Frontal cortex (tissue), 4 donors: ENCODE data around the gene GMDS. TPM values are rescaled to one million over a fixed set of nuclear protein-coding genes. Genes with fewer than 3 reads are reported as not detected.
A peak's percentile ranks its signal among the peaks of the same experiment; 100 is the strongest.

Experiments used
- DNase-seq, 2 donors: peaks; one replicate each; pipeline ENCODE4 v3.0.0; 2012; ENCODE audit warnings: low spot score in 2 of 2
- FAIRE-seq: peaks from 2 replicates; lab custom pipeline; 2012; peaks lifted over from hg19 to GRCh38; lab: Jason Lieb, UNC
- total RNA-seq: library from RNA; depleted of rRNA; stranded (reverse); fragments of >200 nt; gene quantifications from one replicate; pipeline ENCODE4 v1.2.3, GENCODE V29; 2014
- donor health status: control.
- donor health status: control.
- donor health status: control.

The GMDS gene
- total RNA-seq, 1 donor from 2014 or later, result 5.3 TPM

DNA sequence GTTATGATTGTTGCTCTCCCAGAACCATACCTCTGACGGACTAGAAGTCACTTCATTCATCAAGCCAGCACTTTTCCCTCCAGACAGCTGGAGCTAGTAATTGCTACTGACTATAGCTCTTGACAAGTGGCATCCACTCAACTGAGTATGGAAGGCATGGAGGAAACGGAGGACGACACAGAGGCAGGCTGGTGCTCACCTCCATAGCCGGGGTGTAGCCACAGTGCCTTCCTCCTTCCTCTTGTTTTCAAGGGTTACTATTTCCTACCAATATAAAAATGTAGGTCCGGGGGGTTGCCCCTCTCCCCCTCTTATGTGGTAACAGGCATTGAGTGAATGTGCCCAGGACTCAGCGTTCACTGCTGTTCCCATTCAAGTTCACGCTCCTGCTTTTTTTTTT lies 659.1 kb downstream of the GMDS start:
- no peak for DNase-seq
- FAIRE-seq, result no peak

DNA sequence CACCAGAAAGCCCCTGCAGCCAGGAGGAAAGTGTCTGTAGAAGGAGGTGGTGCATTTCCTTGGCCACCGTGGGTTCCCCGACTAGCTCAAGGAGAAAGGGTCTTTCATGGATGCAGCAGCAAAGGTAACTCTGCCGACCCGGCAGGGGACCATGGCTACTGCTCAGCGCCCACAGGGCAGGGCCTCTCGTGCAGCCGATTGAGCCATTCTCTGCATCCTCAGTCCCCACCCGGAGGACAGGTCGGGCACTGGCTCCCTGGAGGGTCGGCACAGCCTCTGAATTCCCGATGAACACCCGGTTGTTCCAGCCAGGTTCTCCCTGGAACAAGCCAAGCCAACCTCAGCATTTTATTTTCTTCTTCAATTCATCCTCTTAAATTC lies 659.7 kb downstream of the GMDS start:
- DNase-seq (no peak), FAIRE-seq (no peak)

GRCh38 chr6:1584996-1585668 lies 660.3 kb downstream of the GMDS start:
- DNase-seq, result no peak
- FAIRE-seq, result no peak

- DNase-seq (no peak), FAIRE-seq (no peak)
These were observed 661.3 kb downstream of the GMDS start for GRCh38 chr6:1584146-1584545.

DNA sequence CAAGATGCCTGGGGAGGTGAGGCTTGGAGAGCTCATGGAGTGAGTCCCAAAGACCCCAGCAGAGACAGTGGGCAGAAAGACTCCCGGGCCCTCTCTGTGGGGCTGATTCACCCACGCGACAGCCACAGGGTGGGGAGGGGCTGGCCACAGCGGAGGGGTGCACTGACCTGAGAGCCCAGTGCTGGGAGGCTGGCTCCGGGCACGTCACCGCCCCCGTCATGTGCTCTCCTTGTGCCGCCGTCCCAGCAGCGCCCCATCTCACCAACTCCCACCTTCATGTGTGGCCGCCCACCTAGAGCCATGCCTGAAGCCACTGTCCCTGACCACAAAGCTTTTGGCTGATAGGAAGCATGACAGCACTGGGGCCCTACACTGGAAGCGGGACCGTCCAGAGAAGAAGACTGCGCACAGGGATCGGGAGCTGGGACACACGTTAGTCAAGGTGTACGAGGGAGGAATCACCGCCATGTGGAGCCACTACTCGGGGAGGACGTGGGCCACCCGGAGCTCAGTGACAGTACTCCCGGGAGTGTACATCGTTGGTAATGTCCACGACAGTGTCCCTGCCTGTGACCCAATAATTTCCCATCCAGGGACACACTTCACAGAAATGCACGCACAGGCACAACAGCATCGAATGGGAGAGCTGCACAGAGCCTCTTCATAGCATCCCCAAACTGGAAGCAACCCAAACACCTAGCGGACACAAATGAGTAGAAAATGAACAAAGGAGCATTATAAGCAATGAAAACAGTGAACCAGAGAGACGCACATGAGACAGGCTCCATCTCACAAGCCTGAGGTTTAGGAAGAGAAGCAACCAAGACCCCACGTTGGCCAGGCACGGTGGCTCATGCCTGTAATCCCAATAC lies 664.0 kb downstream of the GMDS start:
- FAIRE-seq (no peak), DNase-seq (no peak)

- FAIRE-seq (no peak), DNase-seq (no peak)
These were observed 664.8 kb downstream of the GMDS start for GRCh38 chr6:1580585-1580984.

DNA sequence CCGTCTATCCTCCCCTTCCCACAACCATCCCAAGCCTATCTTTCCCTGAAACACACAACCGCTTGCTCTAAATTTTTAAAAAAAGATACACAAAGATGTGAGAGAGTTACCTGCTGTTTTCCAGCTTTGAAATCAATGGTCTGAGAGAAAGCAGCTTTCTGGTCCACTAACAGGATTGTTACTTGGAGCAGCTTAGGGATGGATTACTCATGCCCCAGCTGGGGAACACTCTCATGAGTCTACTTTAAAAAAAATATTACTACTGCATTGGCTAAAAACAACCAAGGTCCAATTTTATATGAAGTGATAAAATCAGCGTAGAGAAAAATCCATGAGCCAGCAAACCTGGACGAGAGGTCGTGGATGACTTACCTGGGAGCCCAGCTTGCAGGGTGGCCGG lies 665.3 kb downstream of the GMDS start:
- FAIRE-seq (no peak), DNase-seq (no peak)

- DNase-seq, result no peak
- no peak for FAIRE-seq
These were observed 666.3 kb downstream of the GMDS start for GRCh38 chr6:1579096-1579495.

DNA sequence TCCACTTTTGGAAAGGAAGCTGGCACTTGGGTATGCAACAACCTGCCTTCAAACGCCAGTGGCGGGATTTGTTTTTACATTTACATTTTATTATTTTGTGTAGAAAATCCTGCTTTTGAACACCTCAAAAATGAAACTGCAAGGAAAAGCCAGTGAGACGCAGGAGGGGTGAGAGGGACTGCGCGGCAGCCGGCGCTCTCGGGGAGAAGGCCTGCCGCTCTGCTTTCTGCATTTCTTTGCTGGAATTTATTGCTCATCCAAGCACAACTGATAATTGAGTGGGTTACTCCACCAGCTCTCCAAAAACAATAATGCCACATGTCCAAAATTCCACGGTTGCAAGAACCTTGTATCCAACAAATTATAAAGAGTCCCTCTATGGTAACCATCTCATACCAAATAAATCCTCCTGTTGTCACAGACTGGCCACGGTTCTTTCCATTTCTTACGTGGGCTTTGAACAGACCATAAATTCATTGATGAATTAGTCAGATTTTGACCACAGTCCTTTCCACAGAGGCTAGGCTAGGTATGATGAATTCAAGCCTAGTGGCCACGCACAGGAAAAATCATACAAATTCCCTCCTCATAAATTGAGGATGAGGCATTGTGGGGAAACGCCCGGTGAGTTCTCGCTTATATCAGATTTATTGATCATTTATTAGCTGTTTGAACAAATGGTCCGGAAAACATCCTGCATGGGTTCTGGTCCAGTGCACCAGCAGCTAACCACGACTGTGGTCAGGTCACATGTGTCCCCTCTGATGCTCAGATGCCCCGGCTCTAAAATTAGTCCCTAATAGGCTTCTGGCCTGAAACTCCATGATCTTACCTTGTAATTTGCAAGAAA lies 667.3 kb downstream of the GMDS start:
- DNase-seq (no peak), FAIRE-seq (no peak)

GRCh38 chr6:1577146-1577680 lies 668.2 kb downstream of the GMDS start:
- FAIRE-seq (no peak), DNase-seq (no peak)

DNA sequence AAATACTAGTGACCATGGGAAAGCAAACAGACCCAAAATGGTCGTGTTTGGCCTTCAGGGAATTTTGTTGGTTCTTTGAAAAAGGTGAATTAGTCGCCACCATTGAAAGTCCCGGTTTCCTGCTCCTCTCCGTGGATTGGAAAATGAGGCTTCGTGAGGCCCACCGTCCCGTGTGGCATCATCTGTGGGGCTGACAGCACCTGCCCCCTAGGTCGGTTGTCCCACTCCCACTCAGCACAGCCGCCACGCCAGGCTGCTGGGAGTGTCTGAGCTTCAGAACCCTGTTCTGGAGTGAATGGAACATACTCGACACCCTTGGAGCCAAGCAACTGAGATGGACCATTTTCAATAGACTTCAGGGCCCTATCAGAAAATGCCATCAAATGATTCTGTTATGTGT lies 668.7 kb downstream of the GMDS start:
- DNase-seq, result no peak
- FAIRE-seq, result no peak

- no peak for DNase-seq
- FAIRE-seq, result no peak
These were observed 669.2 kb downstream of the GMDS start for GRCh38 chr6:1576166-1576565.

DNA sequence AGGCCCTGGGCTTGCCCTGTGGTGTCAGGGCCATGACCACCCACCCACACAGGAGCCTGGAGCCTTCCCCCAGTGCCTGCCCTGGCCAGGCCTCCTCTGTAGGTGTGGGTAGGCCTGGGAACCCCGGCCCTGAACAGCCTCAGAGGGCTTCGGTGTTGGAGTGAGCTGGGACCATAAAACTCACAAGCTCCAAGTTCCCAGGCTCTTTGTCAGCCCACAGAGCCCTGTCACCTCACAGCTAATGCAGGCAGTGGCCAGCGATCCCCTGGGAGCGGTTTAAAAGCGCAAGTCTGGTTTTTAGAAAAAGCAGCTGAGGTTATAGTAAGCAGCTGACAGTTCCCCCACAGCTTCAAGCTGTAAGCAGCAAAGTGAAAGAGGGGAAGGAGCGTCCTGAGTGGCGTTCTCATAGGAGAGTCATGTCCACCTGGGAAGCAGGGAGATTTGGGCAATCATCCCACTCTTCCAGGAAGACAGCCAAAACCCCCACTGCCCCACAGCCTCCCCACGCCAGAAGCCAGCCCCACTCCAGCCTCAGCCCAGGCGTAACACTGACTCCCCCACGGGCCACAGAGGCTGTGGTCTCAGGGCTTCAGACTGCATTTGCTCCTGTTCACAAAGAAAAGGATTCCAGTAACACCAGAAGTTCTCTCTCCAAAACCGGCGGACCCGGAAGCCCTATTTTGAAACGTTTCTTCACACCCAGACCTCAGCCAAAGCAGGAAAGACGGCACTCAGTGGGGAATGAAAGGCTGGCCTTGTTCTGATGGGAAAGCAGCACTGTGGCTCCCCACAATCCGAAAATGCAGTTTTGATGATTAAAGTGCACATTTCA lies 670.0 kb downstream of the GMDS start:
- DNase-seq, result peak in 1 of 2 donors; percentile 33
- no peak for FAIRE-seq

- no peak for DNase-seq
- no peak for FAIRE-seq
These were observed 670.6 kb downstream of the GMDS start for GRCh38 chr6:1574890-1575209.

- FAIRE-seq (no peak), DNase-seq (peak in 1 of 2 donors; percentile 35)
These were observed 671.2 kb downstream of the GMDS start for GRCh38 chr6:1574083-1574761.
